ENCODE measurements around the gene COL5A3.

Gene COL5A3

DNA sequence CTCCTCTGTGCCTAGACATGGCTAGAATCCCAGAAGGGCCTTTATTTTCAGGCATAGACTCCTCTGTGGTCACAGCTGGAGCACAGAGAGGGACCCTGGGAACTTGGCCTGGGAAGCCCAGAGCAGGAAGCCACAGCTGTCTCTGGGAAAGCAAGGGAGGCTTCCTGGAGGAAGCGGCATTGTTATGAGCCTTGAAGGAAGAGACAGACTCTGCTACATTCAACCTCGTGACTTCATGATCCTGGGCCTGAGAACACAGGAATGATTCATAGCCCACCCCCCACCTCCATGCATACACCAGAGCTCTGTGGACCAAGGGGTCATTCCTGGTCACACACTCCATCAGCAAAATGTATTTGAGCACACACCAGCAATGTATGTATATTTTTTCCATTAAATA, 11.6 kb upstream of the COL5A3 start:
- Histone ChIP-seq H3K27me3 (ENCODE audit: low read length) (no peaks in the 10 kb centered on the region), H3K4me3 (ENCODE audit: insufficient read depth, low read length, poor library complexity, severe bottlenecking) (no peak overlapping the region), H2AFZ (ENCODE audit: low read depth, low read length, severe bottlenecking) (no peak overlapping the region), H3K36me3 (ENCODE audit: low read length) (no peaks in the 10 kb centered on the region), H4K20me1 (ENCODE audit: low read depth, low read length) (no peaks in the 10 kb centered on the region), H3K9ac (ENCODE audit: low read length) (no peak overlapping the region), H3K79me2 (ENCODE audit: insufficient read depth, low read length) (no peaks in the 10 kb centered on the region), H3K9me3 (ENCODE audit: insufficient read depth, low read length) (no peaks in the 10 kb centered on the region), H3K27ac (ENCODE audit: low read depth, low read length) (no peak overlapping the region), H3K4me2 (ENCODE audit: low read depth, low read length, poor library complexity, severe bottlenecking) (no peak overlapping the region), H3F3A (ENCODE audit: insufficient read depth) (no peaks in the 10 kb centered on the region), H3K9me2 (replicated peaks; ENCODE audit: insufficient read depth, low read length) (no peaks in the 10 kb centered on the region)
- TF ChIP-seq, protein P1, sequence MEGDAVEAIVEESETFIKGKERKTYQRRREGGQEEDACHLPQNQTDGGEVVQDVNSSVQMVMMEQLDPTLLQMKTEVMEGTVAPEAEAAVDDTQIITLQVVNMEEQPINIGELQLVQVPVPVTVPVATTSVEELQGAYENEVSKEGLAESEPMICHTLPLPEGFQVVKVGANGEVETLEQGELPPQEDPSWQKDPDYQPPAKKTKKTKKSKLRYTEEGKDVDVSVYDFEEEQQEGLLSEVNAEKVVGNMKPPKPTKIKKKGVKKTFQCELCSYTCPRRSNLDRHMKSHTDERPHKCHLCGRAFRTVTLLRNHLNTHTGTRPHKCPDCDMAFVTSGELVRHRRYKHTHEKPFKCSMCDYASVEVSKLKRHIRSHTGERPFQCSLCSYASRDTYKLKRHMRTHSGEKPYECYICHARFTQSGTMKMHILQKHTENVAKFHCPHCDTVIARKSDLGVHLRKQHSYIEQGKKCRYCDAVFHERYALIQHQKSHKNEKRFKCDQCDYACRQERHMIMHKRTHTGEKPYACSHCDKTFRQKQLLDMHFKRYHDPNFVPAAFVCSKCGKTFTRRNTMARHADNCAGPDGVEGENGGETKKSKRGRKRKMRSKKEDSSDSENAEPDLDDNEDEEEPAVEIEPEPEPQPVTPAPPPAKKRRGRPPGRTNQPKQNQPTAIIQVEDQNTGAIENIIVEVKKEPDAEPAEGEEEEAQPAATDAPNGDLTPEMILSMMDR (IDR thresholded peaks at IDR 0.05; ENCODE audit: insufficient read depth, low read length, poor library complexity, severe bottlenecking), result no peak
- TF ChIP-seq EZH2phosphoT487 (conservative IDR thresholded peaks at IDR 0.05; ENCODE audit: low read length), result no peak

GRCh38 chr19:10021446-10021845, 11.1 kb upstream of the COL5A3 start:
- Histone ChIP-seq H3K9ac (ENCODE audit: low read length) (no peak overlapping the region), H3K9me2 (replicated peaks; ENCODE audit: insufficient read depth, low read length) (no peaks in the 10 kb centered on the region), H3K27me3 (ENCODE audit: low read length) (no peaks in the 10 kb centered on the region), H3K4me3 (ENCODE audit: insufficient read depth, low read length, poor library complexity, severe bottlenecking) (no peak overlapping the region), H3K27ac (ENCODE audit: low read depth, low read length) (no peak overlapping the region), H3F3A (ENCODE audit: insufficient read depth) (no peaks in the 10 kb centered on the region), H3K4me2 (ENCODE audit: low read depth, low read length, poor library complexity, severe bottlenecking) (no peak overlapping the region), H3K36me3 (ENCODE audit: low read length) (no peaks in the 10 kb centered on the region), H3K79me2 (ENCODE audit: insufficient read depth, low read length) (no peaks in the 10 kb centered on the region), H4K20me1 (ENCODE audit: low read depth, low read length) (no peaks in the 10 kb centered on the region), H2AFZ (ENCODE audit: low read depth, low read length, severe bottlenecking) (no peak overlapping the region), H3K9me3 (ENCODE audit: insufficient read depth, low read length) (no peaks in the 10 kb centered on the region)
- TF ChIP-seq, protein P1 (IDR thresholded peaks at IDR 0.05; ENCODE audit: insufficient read depth, low read length, poor library complexity, severe bottlenecking), result no peak
- TF ChIP-seq EZH2phosphoT487 (conservative IDR thresholded peaks at IDR 0.05; ENCODE audit: low read length), result no peak

DNA sequence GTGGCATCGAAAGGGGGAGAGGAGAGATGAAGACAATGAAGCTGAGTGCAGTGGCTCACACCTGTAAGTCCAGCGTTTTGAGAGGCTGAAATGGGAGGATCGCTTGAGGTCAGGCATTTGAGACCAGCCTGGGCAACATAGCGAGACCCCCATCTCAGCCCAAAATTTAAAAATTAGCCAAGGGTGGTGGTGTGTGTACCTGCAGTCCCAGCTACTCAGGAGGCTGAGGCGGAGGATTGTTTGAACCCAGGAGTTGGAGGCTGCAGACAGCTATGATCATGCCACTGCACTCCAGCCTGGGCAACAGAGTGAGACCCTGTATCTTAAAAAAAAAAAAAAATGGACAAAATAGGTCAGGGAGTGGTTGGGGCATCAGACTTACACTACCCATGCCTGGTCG, 10.5 kb upstream of the COL5A3 start:
- no peaks in the 10 kb centered on the region for H4K20me1 ChIP-seq (ENCODE audit: low read depth, low read length)
- H3K9me2 ChIP-seq (replicated peaks; ENCODE audit: insufficient read depth, low read length), result no peaks in the 10 kb centered on the region
- no peaks in the 10 kb centered on the region for H3K9me3 ChIP-seq (ENCODE audit: insufficient read depth, low read length)
- no peaks in the 10 kb centered on the region for H3K36me3 ChIP-seq (ENCODE audit: low read length)
- H3K4me2 ChIP-seq (ENCODE audit: low read depth, low read length, poor library complexity, severe bottlenecking), result no peak overlapping the region
- H3K9ac ChIP-seq (ENCODE audit: low read length), result no peak overlapping the region
- TF ChIP-seq, protein P1 (IDR thresholded peaks at IDR 0.05; ENCODE audit: insufficient read depth, low read length, poor library complexity, severe bottlenecking), result no peak
- TF ChIP-seq EZH2phosphoT487 (conservative IDR thresholded peaks at IDR 0.05; ENCODE audit: low read length), result no peak
- H3F3A ChIP-seq (ENCODE audit: insufficient read depth), result no peaks in the 10 kb centered on the region
- no peaks in the 10 kb centered on the region for H3K27me3 ChIP-seq (ENCODE audit: low read length)
- H3K79me2 ChIP-seq (ENCODE audit: insufficient read depth, low read length), result no peaks in the 10 kb centered on the region
- H3K4me3 ChIP-seq (ENCODE audit: insufficient read depth, low read length, poor library complexity, severe bottlenecking), result no peak overlapping the region
- no peak overlapping the region for H3K27ac ChIP-seq (ENCODE audit: low read depth, low read length)
- H2AFZ ChIP-seq (ENCODE audit: low read depth, low read length, severe bottlenecking), result no peak overlapping the region

Measured in SU-DHL-6 (cell line).